Duodenal mucosa (tissue), 2 donors: ENCODE measurements around the gene UTP25.

Experiments
- H3K27ac ChIP-seq: one replicate; pipeline ENCODE4 v1.7.0; 2013; ENCODE audit warnings: low read depth, low read length
- H3K27me3 ChIP-seq, 2 donors: one replicate each; pipeline ENCODE4 v1.7.0; 2013; ENCODE audit warnings: low read length in 2 of 2, control low read depth in 1 of 2; ENCODE audit not compliant: insufficient read depth in 2 of 2, control insufficient read depth in 1 of 2
- H3K36me3 ChIP-seq, 2 donors: one replicate each; pipeline ENCODE4 v1.7.0; 2013; ENCODE audit warnings: low read length in 2 of 2, control low read depth in 1 of 2; ENCODE audit not compliant: insufficient read depth in 2 of 2, control insufficient read depth in 1 of 2
- H3K4me1 ChIP-seq, 2 donors: one replicate each; pipeline ENCODE4 v1.7.0; 2013; ENCODE audit warnings: low read length in 2 of 2, control low read depth in 1 of 2; ENCODE audit not compliant: insufficient read depth in 2 of 2, control insufficient read depth in 1 of 2
- H3K4me3 ChIP-seq, 2 donors: one replicate each; pipeline ENCODE4 v1.7.0; 2013; ENCODE audit warnings: low read length in 2 of 2, low read depth in 1 of 2
- H3K9ac ChIP-seq, 2 donors: one replicate each; pipeline ENCODE4 v1.7.0; 2013; ENCODE audit warnings: low read length in 2 of 2, low read depth in 1 of 2
- H3K9me3 ChIP-seq, 2 donors: one replicate each; pipeline ENCODE4 v1.7.0; 2013; ENCODE audit warnings: low read length in 2 of 2, control low read depth in 1 of 2; ENCODE audit not compliant: control insufficient read depth in 1 of 2

Gene UTP25

GRCh38 chr1:209871006-209871405 is 43.2 kb downstream of the UTP25 start:
- no peak overlapping the region for H3K4me3 ChIP-seq
- no peak overlapping the region for H3K9ac ChIP-seq
- H3K36me3 ChIP-seq: no peaks in the 10 kb centered on the region
- no peaks in the 10 kb centered on the region for H3K4me1 ChIP-seq
- no peak overlapping the region for H3K27ac ChIP-seq
- peaks cover 6 to 7% of the 10 kb centered on the region in 2 donors for H3K9me3 ChIP-seq
- H3K27me3 ChIP-seq: no peaks in the 10 kb centered on the region

GRCh38 chr1:209871430-209871829 is 43.7 kb downstream of the UTP25 start:
- Histone ChIP-seq H3K36me3 (no peaks in the 10 kb centered on the region), H3K4me3 (no peak overlapping the region), H3K9me3 (peaks cover 4 to 7% of the 10 kb centered on the region in 2 donors), H3K4me1 (no peaks in the 10 kb centered on the region), H3K9ac (no peak overlapping the region), H3K27ac (no peak overlapping the region), H3K27me3 (no peaks in the 10 kb centered on the region)

DNA sequence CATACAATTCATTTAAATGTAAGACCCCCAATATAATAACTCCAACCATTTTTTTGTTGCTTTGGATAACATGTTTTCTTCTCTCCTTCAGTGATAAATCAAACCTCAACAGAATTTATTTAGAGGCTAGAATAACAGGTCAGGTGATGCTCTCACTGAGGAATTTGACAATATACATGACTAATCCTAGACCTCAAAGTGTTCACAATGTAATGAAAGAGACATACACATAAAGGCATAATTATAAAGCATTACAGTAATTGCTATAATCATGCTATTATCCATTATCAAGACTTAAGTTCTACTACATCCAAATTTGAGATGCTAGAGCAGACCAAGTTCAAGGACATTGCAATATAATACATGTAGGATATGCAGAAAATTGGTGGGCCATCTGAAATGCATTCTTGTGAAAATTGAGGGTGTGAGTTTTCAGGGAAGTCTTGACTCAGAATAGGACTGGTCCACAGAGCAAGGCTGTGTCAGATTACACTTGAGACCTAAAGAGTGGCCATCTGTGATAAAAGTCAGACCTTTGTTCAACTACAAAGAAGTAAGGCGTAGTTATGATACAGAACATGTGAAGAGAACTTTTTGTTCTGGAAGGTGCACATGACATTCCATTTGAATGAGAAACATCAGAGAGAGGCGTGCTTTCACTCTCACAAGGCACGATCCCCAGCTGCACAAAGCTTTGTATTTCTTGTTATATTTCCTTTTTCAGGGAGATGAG is 45.5 kb downstream of the UTP25 start:
- no peak overlapping the region for H3K4me3 ChIP-seq
- no peaks in the 10 kb centered on the region for H3K36me3 ChIP-seq
- H3K27me3 ChIP-seq: no peaks in the 10 kb centered on the region
- no peak overlapping the region for H3K9ac ChIP-seq
- peaks cover 0 to 1% of the 10 kb centered on the region in 2 donors for H3K9me3 ChIP-seq
- H3K27ac ChIP-seq: no peak overlapping the region
- no peaks in the 10 kb centered on the region for H3K4me1 ChIP-seq

- H3K9me3 ChIP-seq: no peaks in the 10 kb centered on the region
- H3K4me3 ChIP-seq: no peak overlapping the region
- no peak overlapping the region for H3K27ac ChIP-seq
- peaks cover 0 to 2% of the 10 kb centered on the region in 2 donors for H3K27me3 ChIP-seq
- H3K4me1 ChIP-seq: no peaks in the 10 kb centered on the region
- H3K9ac ChIP-seq: no peak overlapping the region
- no peaks in the 10 kb centered on the region for H3K36me3 ChIP-seq
These were observed 47.7 kb downstream of the UTP25 start for GRCh38 chr1:209875515-209875914.

DNA sequence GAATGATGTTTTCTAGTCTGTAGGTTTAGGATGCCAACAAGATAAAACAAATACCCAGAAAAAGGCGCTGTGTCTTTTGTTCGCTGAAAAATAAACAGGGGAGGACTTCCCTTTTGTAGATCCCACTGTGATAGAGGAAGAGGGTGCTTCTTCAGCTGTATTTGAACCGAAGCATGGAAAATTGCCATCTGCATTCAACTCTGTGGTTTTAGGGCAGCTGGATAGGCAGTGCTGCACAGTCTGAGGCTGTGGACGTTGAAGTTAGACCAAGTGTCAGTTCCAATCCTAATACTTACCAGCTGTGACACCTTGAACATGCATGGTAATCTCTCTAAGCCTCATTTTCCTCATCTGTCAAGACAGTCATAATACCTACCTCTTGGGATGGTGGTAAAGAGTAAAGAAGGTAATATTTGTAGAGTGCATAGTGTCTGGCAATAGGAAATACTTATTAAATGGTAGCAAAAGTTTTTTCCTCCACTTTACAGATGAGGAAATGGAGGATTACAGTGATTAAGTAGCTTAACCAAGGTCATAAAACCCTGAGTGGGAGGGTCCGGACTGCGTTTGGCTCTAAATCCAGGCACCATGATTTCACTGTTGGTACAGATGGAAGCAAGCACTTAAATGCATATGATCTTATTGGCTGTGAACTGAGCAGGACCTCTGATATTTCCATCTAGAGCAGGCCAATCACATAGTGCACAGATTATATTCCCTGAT is 48.5 kb downstream of the UTP25 start:
- Histone ChIP-seq H3K27me3 (peaks cover 0 to 2% of the 10 kb centered on the region in 2 donors), H3K4me1 (no peaks in the 10 kb centered on the region), H3K4me3 (no peak overlapping the region), H3K9ac (no peak overlapping the region), H3K36me3 (no peaks in the 10 kb centered on the region), H3K9me3 (no peaks in the 10 kb centered on the region), H3K27ac (no peak overlapping the region)

DNA sequence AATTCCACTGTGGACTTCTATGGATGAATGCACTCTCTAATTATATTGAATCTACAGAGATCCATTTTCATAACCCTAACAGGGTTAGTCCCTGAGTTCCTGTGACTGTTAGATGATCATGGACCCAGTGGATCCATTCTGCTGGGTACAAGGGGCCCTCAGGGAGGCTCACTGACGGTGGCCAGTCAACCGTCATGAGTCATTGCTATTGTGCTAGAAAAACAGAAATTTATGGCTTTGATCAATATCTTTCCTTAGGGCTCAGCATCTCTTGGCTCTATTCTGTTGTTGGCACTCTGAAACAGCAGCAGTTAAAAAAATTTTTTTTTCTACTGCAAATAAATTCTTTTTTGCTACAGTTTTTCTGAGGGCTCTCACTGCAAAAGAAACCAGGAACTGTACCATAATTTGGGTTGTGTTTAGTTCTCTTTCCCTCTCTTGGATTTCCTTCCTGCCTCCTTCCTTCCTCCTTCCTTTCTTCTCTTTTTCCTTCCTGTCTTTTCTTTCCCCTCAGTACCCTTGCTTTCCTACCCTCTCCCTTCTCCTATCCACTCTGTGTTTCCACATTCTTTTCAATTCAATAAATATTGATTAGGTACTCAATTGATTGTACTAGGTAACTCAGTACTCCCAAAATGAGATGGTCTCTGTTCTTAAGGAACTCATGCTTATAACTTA is 49.5 kb downstream of the UTP25 start:
- Histone ChIP-seq H3K4me3 (no peak overlapping the region), H3K9me3 (no peaks in the 10 kb centered on the region), H3K4me1 (no peaks in the 10 kb centered on the region), H3K27me3 (peaks cover 0 to 2% of the 10 kb centered on the region in 2 donors), H3K36me3 (no peaks in the 10 kb centered on the region), H3K27ac (no peak overlapping the region), H3K9ac (no peak overlapping the region)

DNA sequence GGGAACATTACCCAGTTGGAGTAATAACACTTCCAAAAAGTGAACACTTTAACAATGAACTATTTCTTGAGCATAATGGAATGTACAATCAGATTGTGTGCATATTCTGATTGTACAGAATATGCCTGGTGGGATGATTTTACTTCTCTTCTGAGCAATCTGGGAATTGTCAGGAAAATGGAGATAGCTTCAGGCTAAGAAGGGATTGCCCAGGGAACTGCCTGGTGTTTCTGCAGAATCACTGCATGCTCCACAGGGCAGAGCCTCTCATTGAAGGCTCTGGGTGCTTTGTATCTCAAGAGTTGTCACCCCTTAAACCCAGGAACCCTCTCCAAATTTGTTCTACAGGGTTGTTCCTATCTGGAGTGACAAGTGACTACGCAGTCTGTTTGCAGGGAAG is 51.2 kb downstream of the UTP25 start:
- Histone ChIP-seq H3K27me3 (peaks cover 0 to 2% of the 10 kb centered on the region in 2 donors), H3K4me3 (no peak overlapping the region), H3K9ac (no peak overlapping the region), H3K4me1 (no peaks in the 10 kb centered on the region), H3K9me3 (no peaks in the 10 kb centered on the region), H3K36me3 (no peaks in the 10 kb centered on the region), H3K27ac (no peak overlapping the region)

DNA sequence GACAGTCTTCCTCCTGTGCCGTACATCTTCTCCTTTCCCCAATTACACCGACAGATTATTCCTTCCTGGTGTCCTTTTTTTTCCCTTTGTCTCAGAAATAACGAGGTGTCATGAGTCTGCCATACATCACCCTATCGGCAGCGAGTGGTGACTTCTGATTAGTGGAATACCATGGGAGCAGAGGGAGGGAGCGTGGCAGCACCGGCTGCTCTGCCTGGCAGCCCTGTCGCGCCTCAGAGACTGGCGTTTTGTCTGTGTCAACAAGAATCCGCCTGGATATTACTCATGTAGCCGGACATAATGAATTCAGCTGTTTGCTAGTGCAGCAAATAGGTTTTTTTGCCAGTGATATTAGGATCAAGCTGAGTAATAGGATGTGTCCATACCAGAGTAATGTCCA is 51.8 kb downstream of the UTP25 start:
- Histone ChIP-seq H3K4me3 (no peak overlapping the region), H3K36me3 (no peaks in the 10 kb centered on the region), H3K9ac (no peak overlapping the region), H3K9me3 (no peaks in the 10 kb centered on the region), H3K4me1 (no peaks in the 10 kb centered on the region), H3K27ac (no peak overlapping the region), H3K27me3 (peaks cover 0 to 2% of the 10 kb centered on the region in 2 donors)

GRCh38 chr1:209880031-209880430 is 52.3 kb downstream of the UTP25 start:
- no peak overlapping the region for H3K4me3 ChIP-seq
- no peaks in the 10 kb centered on the region for H3K9me3 ChIP-seq
- H3K36me3 ChIP-seq: no peaks in the 10 kb centered on the region
- no peak overlapping the region for H3K27ac ChIP-seq
- H3K9ac ChIP-seq: no peak overlapping the region
- H3K4me1 ChIP-seq: no peaks in the 10 kb centered on the region
- peaks cover 0 to 2% of the 10 kb centered on the region in 2 donors for H3K27me3 ChIP-seq

- Histone ChIP-seq H3K9me3 (no peaks in the 10 kb centered on the region), H3K27ac (no peak overlapping the region), H3K27me3 (peaks cover 0 to 2% of the 10 kb centered on the region in 2 donors), H3K36me3 (no peaks in the 10 kb centered on the region), H3K4me3 (no peak overlapping the region), H3K9ac (no peak overlapping the region), H3K4me1 (no peaks in the 10 kb centered on the region)
These were observed 53.8 kb downstream of the UTP25 start for GRCh38 chr1:209881619-209882018.
